ENCODE data around the gene OR1E2.
"Not testable (repeated sequence)": the region's sequence is repeated elsewhere in the genome, so short reads cannot be mapped to it uniquely, and the experiment has no call there.

Gene OR1E2

GRCh38 chr17:3411070-3411469, 22.6 kb downstream of the OR1E2 start, which contains the start of gene OR3A3:
TSS of gene OR3A3 (plus strand) at chr17:3411370.
- no peaks in the 10 kb centered on the region for H3K9me2 ChIP-seq (replicated peaks; ENCODE audit: insufficient read depth, low read length)
- H3K4me1 ChIP-seq (ENCODE audit: low read length): no peaks in the 10 kb centered on the region
- H3K9ac ChIP-seq (ENCODE audit: low read length): no peak within 1 kb of the TSS
- no peaks in the 10 kb centered on the region for H3K9me3 ChIP-seq (replicated peaks; ENCODE audit: insufficient read depth, low read length)
- no peak within 1 kb of the TSS for H3K4me3 ChIP-seq (ENCODE audit: low read length)
- H3K27me3 ChIP-seq (replicated peaks; ENCODE audit: insufficient read depth, low read length): no peaks in the 10 kb centered on the region; the same call in 1 of the 2 replicates
- DNase-seq: no peak
- TF ChIP-seq, protein P1, sequence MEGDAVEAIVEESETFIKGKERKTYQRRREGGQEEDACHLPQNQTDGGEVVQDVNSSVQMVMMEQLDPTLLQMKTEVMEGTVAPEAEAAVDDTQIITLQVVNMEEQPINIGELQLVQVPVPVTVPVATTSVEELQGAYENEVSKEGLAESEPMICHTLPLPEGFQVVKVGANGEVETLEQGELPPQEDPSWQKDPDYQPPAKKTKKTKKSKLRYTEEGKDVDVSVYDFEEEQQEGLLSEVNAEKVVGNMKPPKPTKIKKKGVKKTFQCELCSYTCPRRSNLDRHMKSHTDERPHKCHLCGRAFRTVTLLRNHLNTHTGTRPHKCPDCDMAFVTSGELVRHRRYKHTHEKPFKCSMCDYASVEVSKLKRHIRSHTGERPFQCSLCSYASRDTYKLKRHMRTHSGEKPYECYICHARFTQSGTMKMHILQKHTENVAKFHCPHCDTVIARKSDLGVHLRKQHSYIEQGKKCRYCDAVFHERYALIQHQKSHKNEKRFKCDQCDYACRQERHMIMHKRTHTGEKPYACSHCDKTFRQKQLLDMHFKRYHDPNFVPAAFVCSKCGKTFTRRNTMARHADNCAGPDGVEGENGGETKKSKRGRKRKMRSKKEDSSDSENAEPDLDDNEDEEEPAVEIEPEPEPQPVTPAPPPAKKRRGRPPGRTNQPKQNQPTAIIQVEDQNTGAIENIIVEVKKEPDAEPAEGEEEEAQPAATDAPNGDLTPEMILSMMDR (IDR thresholded peaks at IDR 0.05; ENCODE audit: low read length): no peak
- no peak for TF ChIP-seq EZH2 (optimal IDR thresholded peaks at IDR 0.05; ENCODE audit: low read depth, low read length)
- TF ChIP-seq EZH2phosphoT487 (IDR thresholded peaks at IDR 0.05; ENCODE audit: low read length): no peak
- H3K27ac ChIP-seq (ENCODE audit: low read length): no peak within 1 kb of the TSS
- no peak within 1 kb of the TSS for H3K4me2 ChIP-seq (ENCODE audit: low read depth, low read length)
- H3K79me2 ChIP-seq (ENCODE audit: low read length): no peaks in the 10 kb centered on the region
- no peaks in the 10 kb centered on the region for H4K20me1 ChIP-seq (ENCODE audit: insufficient read depth, low read length)
- no peaks in the 10 kb centered on the region for H3K36me3 ChIP-seq (replicated peaks; ENCODE audit: insufficient read depth, low read length)
- H2AFZ ChIP-seq (ENCODE audit: low read length): no peak within 1 kb of the TSS
- no peaks in the 10 kb centered on the region for H3F3A ChIP-seq (ENCODE audit: insufficient read depth, low read length)

GRCh38 chr17:3403856-3404255, 29.8 kb downstream of the OR1E2 start:
- not testable (repeated sequence) for H3K9me2 ChIP-seq (replicated peaks; ENCODE audit: insufficient read depth, low read length); H3F3A ChIP-seq (ENCODE audit: insufficient read depth, low read length); H3K9ac ChIP-seq (ENCODE audit: low read length); H3K4me2 ChIP-seq (ENCODE audit: low read depth, low read length); DNase-seq; H3K9me3 ChIP-seq (replicated peaks; ENCODE audit: insufficient read depth, low read length); H3K27ac ChIP-seq (ENCODE audit: low read length); H3K4me1 ChIP-seq (ENCODE audit: low read length); H2AFZ ChIP-seq (ENCODE audit: low read length); H3K36me3 ChIP-seq (replicated peaks; ENCODE audit: insufficient read depth, low read length); H3K4me3 ChIP-seq (ENCODE audit: low read length); H3K79me2 ChIP-seq (ENCODE audit: low read length); H4K20me1 ChIP-seq (ENCODE audit: insufficient read depth, low read length); H3K27me3 ChIP-seq (replicated peaks; ENCODE audit: insufficient read depth, low read length)

- DNase-seq: no peak
- Histone ChIP-seq H3K4me2 (ENCODE audit: low read depth, low read length) (no peak overlapping the region), H3K9me3 (replicated peaks; ENCODE audit: insufficient read depth, low read length) (no peaks in the 10 kb centered on the region), H3K27me3 (replicated peaks; ENCODE audit: insufficient read depth, low read length) (no peaks in the 10 kb centered on the region), H3K4me3 (ENCODE audit: low read length) (no peak overlapping the region), H3K9me2 (replicated peaks; ENCODE audit: insufficient read depth, low read length) (no peaks in the 10 kb centered on the region), H3K4me1 (ENCODE audit: low read length) (no peaks in the 10 kb centered on the region), H3K9ac (ENCODE audit: low read length) (no peak overlapping the region), H3K36me3 (replicated peaks; ENCODE audit: insufficient read depth, low read length) (no peaks in the 10 kb centered on the region), H3K27ac (ENCODE audit: low read length) (no peak overlapping the region), H3F3A (ENCODE audit: insufficient read depth, low read length) (no peaks in the 10 kb centered on the region), H3K79me2 (ENCODE audit: low read length) (no peaks in the 10 kb centered on the region), H2AFZ (ENCODE audit: low read length) (no peak overlapping the region), H4K20me1 (ENCODE audit: insufficient read depth, low read length) (no peaks in the 10 kb centered on the region)
- TF ChIP-seq EZH2 (optimal IDR thresholded peaks at IDR 0.05; ENCODE audit: low read depth, low read length) (no peak), EZH2phosphoT487 (IDR thresholded peaks at IDR 0.05; ENCODE audit: low read length) (no peak)
- TF ChIP-seq, protein P1 (IDR thresholded peaks at IDR 0.05; ENCODE audit: low read length): no peak
These were observed 31.9 kb downstream of the OR1E2 start for GRCh38 chr17:3401786-3402185.

- TF ChIP-seq EZH2 (optimal IDR thresholded peaks at IDR 0.05; ENCODE audit: low read depth, low read length) (no peak), EZH2phosphoT487 (IDR thresholded peaks at IDR 0.05; ENCODE audit: low read length) (no peak)
- TF ChIP-seq, protein P1 (IDR thresholded peaks at IDR 0.05; ENCODE audit: low read length): no peak
- H3K4me3 ChIP-seq (ENCODE audit: low read length): no peak overlapping the region
- H3K27ac ChIP-seq (ENCODE audit: low read length): no peak overlapping the region
- no peaks in the 10 kb centered on the region for H3K9me2 ChIP-seq (replicated peaks; ENCODE audit: insufficient read depth, low read length)
- no peaks in the 10 kb centered on the region for H3K36me3 ChIP-seq (replicated peaks; ENCODE audit: insufficient read depth, low read length)
- DNase-seq: no peak
- no peaks in the 10 kb centered on the region for H3K4me1 ChIP-seq (ENCODE audit: low read length)
- no peaks in the 10 kb centered on the region for H3F3A ChIP-seq (ENCODE audit: insufficient read depth, low read length)
- no peak overlapping the region for H3K4me2 ChIP-seq (ENCODE audit: low read depth, low read length)
- H3K9me3 ChIP-seq (replicated peaks; ENCODE audit: insufficient read depth, low read length): no peaks in the 10 kb centered on the region
- no peaks in the 10 kb centered on the region for H3K27me3 ChIP-seq (replicated peaks; ENCODE audit: insufficient read depth, low read length)
- no peak overlapping the region for H2AFZ ChIP-seq (ENCODE audit: low read length)
- H4K20me1 ChIP-seq (ENCODE audit: insufficient read depth, low read length): no peaks in the 10 kb centered on the region
- H3K79me2 ChIP-seq (ENCODE audit: low read length): no peaks in the 10 kb centered on the region
- H3K9ac ChIP-seq (ENCODE audit: low read length): no peak overlapping the region
These were observed 33.6 kb downstream of the OR1E2 start for GRCh38 chr17:3400055-3400454.
